ENCODE data around the gene CSMD2. TPM values are rescaled to one million over a fixed set of nuclear protein-coding genes. Genes with fewer than 3 reads are reported as not detected.

Gene CSMD2
- polyA plus RNA-seq, 5 donors, result 0.11 to 0.38 (median 0.22) TPM

DNA sequence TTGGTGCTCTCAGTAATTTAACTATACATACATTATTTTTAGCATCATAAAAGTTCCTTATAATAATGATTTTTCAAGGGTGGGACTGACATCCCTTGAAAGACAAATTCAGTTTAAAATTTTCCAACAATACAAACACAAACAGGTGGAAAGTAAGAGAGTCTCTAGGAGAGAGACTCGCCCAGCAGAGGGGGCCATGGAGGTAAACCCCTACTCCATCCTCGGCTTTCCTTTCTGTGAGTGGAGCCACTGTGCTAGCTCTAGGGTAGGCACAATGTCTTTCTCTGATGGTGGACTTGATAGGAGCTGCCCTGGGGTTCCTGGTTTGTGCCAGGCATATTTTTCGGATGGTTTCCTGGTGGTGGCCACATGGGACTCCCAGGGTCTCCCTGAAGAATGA lies 8.3 kb downstream of the CSMD2 start:
- no peak for DNase-seq

DNA sequence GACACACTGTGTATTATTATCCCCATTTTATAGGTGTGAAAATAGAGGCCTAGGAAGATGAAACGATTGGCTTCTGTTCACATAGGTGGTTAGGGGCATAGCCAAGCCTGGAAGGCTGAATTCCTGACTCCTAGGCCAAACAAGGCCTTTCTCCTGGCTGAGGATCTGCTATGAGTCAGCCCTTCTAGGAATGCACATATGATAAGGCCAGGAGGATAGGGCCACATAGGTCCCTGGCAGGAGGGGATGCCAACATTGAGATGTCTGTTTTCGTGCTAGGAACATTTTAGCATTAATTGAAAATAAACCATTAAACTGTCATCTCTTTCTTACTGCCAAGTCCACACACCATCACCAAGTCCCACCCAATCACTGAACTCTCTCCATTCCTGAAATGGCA lies 9.2 kb downstream of the CSMD2 start:
- DNase-seq, result no peak

DNA sequence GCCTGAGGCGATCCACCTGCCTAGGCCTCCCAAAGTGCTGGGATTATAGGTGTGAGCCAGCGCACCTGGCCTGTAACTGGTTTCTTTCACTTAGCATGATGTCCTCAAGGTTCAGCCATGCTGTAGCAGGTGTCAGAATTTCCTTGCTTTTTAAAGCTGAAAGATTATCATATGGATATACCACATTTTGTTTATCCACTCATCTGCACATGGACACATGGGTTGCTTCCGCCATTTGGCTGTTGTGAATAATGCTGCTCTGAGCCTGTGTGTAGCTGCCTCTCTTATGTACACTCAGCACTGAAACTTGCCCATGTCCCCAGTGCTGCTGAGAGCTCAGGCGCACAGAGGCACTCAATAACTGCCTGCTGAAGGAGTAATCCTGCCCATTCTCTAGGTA lies 11.8 kb downstream of the CSMD2 start:
- no peak for DNase-seq

DNA sequence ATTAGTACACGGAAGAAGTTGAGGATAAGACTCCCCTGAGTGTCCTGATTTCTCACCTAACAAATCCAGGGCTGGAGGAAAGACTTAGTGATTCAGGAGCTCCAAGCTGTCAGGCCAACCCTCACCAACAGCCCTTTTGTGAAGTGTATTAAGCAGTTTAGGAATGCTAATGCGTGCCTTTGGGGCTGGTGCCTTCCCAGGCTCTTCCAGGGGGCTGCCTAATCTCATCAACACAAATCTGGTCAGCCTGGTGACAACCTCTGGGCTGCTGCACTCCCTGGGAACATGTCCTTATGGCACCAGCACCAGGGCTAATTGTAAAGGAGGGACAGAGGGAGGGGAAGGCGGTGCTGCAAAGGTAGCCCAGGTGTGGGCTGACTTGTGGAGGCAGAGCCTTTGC lies 15.5 kb downstream of the CSMD2 start:
- no peak for DNase-seq

DNA sequence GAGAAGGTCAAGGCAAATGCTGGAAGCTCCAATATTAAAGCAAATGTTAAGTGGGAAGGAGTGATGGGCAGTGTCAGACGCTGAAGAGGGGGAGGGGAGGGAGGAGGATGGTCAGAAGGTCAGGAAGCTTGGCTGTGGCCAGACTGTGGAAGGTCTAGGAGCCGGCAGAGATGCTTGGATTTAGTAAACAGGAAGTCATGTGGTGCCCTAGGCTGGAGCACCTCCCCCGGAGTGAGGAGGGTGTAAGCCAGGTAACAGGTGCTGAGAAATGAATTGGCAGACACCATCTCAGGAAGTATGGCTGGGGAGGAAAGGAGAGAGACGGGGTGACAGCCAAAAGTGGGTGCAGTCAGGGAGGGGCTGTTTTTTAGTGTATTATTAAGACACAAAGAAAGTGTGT lies 17.7 kb downstream of the CSMD2 start:
- no peak for DNase-seq

DNA sequence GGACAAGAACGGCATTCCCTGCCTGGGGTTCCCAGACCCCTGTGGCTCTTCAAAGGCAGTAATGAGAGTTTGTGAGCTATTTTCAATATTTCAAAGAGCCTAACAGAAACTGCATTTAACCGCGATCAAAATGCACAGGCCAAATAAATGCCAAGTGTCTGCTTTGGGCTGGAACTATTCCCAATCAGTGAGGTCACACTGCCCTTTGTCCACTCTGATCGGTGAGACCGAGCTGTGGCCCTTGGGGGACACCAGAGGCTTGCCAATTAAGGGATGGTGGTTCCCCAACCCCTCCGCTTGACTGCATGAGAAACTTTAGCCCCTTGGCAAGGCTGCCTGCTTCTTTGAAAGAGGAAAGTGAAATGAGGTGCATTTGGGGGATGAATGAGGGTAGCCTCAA lies 20.3 kb downstream of the CSMD2 start:
- no peak for DNase-seq

DNA sequence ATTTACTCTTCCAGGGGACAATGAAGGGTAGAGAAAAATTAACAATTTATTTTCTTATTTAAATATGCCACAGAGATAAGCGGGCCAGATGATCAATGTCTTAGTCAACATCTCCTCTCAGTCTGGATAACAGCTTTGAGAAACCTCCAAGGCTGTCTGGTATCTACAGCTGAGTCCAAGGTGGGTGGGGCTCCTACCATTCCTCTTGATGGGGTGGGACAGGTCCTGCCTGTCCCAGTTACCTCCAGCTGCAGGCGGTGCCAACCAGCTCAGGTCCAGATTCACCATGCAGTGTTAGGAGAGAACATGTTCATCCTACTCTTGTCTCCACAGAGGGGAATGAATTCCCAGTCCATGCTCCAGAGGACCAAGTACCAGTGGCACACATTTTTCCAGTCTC lies 21.1 kb downstream of the CSMD2 start:
- DNase-seq, result no peak

DNA sequence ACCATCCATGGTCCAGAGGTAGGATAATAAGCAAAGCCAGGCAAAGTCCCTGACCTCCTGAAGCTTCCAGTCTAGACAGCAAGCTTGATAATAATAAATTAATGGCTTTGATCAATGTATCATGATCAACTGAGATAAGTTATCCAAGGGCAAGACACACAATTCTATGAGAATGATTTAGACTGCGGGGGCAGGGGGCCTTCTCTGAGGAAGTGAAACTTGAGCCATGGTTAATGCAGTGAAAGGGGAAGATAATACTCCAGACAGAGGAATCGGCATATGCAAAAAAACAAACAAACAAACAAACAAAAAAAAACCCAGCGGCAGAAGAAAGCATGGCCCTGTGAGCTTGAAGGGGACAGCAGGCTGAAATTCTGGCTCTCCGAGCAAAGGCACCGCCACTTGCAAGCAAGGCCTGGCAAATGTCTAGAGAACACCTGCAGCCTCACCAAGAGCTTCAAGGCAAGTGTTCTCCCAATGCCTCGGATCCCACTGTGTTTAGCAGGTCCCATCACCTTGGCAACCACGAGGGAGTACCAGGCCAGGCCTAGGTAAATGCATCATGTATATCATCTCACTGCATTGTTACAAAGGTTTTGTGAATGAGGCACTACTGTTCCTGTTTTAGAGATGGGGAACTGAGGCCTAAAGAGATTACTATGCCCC lies 24.9 kb downstream of the CSMD2 start:
- DNase-seq, result no peak

DNA sequence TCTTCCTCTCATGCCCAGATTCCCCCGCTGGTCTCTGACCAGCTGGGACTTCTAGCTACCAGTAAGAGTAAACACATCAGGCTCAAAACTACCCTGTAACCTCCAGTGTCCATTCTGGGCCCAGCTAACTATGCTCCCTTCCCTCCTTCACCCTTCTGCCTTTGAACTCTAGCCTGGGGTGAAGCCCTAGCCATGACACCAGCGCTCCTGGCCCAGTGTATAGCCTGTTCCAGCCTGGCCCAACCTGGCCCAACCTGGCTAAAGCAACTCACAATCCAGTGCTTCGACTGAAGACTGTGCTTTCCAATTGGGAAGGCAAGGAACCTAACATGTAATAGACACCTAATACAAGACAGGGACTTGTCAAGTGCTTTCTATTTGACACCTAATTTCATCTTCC lies 27.6 kb downstream of the CSMD2 start:
- DNase-seq, result no peak

DNA sequence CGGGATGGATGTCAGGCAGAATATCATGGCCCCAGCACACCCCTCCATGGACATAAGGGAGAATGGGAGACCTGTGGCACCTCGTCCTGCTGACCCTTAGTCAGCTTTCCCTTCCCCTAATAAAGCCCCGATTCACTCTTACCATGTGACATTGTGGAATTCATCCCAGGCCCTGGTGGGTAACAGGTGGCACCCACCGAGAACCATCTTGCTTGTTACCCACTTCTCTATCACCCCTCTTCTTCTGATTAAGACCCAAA lies 32.9 kb downstream of the CSMD2 start:
- no peak for DNase-seq

DNA sequence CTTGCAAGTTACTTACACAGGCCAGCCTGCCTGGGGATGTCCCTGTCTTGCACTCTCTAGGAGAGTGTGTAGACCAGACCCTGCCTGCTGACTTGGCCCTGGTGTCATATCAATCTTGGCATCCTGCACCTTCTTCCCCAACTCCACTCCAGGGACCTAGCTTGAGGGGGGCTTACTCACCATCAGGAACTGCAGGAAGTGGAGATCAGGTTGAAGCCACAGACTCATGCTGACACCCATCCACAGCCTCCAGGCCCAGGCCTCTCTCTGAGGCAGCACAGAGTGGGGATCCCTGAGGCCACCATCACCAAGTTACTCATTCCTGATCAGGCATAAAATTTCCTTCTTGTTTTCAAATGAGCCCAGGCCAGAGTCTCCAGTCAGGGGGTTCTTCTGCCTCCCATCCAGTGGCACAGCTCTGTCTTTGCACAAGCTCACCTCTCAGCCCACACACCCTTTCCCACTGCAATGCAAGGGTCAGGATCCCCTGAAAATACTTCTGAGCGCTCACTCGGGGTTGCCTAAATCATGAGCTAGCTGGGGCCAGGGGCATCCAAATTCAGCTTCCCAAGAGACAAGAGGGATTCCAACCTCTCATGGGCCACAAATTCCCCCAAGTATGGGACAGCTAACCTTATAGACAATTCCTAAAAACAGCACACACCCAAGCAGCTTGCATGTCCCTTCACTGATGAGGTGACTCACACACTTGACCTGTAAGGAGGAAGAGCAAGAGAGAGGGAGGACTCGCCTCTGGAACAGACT lies 33.5 kb downstream of the CSMD2 start:
- DNase-seq, result no peak

DNA sequence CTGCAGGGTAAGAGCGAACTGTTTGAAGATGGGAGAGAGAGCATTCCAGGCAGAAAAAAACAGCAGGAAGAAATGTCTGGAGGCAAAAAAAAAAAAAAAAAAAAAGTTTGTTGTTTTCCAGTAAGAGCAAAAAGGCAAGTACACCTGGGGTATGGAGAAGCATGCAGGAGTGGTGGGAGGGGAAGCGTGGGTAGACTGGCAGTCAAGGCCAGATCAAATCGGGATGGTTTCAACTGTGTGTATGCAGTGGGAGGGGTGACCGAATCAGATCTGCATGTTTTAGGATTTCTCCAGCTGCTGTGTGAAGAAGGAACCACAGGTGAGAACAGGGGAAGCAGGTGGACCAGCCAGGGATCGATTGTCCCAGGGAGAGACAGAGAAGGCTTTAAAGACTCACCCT lies 34.7 kb downstream of the CSMD2 start:
- no peak for DNase-seq

DNA sequence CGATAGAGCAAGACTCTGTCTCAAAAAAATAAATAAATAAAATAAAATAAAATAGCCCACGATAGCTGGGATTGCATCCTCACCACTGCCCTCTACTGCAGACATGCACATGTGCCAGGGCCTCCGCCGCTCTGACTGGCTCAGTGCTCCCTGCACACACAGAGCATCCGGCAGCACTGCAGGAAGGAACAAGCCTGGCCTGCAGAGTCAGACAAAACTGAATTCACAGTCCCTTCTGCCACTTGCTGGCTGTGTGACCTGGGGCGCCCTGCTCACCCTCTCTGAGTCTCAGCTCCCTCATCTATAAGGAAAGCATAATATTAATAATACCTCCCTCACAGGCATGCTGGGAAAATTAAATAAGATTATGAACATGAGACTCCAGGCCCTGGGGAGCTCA lies 35.4 kb downstream of the CSMD2 start:
- no peak for DNase-seq

DNA sequence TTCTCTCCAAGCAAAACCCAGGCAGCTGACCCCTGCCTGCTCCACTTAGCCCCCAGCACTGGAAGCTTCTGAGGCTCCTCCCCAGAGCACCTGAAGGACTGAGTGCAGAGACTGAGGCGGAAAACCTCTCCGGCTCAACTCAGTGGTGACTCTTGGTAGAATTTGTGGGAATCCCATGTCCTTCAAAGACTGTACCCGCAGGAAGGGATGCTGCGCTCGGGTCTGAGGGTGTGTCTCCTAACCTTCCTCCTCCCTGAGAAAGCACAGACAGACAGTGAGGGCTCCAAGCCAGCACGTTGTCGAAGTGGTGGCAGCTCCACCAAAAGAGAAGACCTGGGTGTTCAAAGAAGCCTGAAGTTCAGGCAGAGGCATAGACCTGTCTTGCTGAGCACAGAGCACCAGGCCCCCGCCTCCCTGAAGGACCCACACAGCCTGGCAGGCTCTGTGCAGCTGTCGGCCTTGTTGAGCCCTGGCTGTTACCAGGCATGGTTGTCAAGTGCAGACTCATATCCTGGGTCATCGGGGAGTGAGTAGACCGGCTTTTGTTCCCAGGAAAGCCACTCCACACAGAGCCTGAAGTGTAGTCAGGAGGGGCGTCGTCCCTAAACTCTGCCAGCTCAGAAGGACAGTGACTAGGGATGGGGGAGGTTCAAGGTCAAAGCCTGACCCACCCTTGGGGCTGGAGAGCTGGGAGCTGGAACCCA lies 36.7 kb downstream of the CSMD2 start:
- no peak for DNase-seq

DNA sequence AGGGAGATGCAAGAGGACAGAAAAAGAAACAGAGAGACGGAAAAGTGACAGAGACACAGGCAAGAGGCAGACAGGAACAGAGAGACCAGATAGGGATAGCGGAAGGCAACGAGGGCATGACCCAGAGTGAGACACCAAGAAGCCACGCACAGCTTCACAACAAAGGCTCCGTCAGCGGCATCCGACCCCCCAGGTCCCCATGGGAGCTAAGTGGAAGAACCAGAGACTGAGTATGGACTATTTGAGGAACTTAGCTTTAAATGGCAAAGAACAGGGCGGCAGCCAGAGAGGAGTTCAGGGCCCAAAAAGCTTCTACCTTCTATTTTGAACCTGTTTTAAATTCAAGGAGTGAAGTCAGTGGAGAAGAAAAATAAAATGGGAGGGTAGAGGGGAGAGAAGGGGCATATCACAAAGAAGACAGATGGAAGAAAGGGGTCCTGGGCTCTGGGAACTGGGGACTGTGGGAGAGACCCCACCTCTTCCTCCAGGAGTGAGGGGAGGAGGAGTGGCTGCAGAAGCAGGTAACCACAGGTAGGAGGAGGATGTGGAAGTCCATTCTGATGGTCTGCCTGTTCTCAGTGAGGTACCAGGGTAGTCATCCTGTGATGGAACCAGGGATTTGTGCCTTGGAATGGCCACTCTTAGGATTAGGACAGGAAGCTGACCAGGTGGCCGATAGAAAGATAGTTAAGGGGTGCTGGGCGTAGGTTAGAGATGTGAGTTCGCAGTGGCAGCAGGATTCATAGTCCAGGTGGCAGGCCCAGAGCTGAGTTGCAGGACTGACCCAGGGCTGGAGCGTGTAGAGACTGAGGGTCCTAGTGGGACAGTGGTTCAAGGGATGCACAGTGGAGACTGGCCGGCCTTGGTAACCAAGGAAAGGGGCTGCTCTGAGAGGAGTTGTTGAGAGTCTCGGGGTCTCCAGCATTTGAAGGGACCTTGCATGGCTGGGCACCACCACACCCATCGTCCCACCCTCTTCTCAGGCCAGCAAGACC lies 37.7 kb downstream of the CSMD2 start:
- DNase-seq, result no peak

DNA sequence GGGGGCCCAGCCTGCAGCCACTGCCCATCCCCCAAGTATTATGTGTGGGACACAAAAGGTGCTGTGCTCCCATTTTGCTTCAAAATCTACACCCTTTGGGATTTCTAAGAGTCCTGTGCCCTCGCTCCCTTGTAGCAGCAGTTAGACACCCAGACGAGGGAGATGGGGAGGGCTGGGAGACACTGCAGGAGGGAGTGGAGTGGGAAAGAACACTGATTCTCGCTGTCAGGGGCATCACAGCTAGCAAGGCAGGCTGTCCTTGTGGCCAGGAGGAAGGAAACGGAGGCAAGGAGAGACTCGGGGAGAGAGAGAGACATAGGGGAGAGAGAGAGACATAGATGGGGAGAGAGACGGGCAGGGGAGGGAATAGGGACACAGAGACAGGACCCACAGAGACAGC lies 38.5 kb downstream of the CSMD2 start:
- no peak for DNase-seq

DNA sequence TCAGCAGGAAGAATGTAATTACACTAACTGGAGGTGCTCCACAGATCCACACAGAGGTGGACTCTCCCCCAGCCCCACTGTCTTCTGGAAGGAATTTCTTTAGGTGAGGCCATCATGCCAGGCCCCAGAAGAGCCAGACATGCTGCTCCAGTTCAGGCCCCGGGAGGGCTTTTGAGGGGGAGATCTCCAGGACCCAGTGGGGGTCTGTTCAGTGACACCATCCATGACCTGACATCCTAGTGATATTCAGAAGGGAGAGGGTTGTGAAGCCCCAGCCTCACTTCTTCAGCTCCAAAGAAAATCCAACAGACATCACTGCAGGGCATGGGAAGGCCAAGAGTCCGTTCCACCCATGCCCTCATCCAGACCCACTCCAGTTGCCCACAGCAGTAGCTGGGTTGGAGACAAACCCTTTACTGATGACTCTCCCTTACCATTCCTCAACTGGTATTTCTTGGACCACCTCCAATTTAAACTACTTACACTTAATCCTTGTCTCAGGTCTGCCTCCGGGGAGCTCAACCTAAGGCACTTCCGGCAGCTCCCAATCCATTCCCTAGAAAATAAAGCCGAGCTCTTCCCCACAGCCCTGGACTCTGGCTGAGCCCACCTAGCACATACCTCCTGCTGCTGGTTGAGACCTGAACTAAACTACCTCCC lies 39.2 kb downstream of the CSMD2 start:
- DNase-seq, result no peak

DNA sequence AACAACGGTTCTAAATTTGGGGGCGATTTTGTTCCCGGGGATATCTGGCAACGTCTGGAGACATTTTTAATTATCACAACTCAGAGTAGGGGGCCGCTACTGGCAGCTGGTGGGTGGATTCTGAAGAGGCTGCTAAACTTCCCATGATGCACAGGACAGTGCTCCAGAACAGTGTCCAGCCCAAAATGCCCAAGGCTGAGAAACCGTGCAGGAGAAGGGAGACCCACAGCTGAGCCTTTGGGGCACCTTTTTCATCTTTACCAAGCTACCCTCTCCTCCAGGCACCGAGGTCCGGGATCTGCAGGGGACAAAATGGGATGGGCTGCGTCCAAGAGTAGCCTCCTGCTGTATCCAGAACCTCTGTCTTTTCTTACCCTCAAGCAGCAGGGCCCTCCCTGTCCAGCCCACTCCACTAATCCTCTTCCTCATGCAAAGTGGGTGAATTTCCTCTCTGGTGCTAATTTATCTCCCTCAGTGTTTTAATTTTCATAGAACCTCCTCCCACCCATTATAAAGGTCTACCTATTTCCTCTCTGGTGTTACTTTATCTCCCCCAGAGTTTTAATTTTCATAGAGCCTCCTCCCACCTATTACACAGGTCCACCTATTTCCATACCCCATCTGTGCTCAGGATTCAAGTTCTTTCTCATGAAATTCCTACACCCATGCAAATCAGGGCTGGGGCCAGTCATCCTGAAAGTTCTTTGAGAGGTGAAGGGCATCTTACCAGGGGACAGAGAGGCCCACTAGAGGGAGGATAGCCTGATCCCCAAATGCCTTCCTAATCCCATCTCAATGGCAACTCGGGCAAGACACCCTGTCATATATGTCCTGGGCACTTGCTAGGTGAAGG lies 42.7 kb downstream of the CSMD2 start:
- no peak for DNase-seq

DNA sequence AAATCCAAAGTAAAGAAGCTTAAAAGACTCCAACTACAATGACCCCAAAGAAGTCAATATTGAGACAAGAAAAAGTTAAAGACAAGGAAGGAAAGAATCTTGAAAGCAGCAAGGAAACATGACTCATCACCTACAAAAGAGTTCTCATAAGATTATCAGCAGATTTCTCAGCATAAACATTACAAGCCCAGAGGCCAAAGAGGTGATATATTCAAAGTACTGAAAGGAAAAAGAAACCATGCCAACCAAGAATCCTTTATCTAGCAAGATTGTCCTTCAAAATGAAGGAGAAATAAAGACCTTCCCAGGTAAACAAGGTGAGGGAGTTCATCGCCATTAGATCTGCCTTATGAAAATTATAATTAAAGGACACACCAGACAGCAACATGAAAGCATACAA lies 49.8 kb downstream of the CSMD2 start:
- no peak for DNase-seq

DNA sequence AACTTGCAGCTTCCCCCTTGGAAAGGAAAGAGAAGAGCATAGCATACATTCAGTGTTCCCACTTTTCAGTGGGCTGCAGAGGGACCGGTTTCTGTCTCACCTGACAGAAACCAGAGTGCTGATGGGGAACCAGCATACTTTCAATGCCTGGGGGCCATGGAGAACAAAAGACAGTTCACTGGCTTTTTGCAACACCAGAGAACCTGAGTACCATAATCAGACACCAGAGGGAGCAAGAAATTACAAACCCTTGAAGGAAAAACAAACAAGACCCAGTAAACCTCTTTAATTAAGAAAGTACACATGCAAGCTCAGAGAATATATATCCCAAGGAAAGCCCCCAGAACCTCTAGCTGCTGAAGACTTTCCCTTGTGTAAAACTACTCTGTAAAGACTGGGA lies 51.1 kb downstream of the CSMD2 start:
- peak in 1 of 2 donors; percentile 0 for DNase-seq

DNA sequence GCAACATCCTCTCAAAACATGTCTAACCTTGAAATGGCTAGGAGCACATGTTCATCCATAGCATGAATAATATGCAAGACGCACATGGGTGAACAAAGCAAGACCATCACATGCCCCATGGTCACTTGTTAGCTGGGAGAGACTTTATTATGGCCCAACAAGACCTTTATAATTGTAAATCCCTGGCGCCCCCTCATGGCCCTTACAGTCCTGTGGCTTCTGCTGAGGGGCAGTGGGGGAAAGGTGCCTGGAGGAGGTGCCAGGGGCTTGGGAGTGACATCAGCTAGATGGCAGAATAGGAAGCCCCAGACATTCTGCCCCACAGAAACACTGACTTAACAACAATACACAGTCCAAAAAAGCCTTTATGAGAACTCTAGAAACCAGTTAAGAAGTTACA lies 51.7 kb downstream of the CSMD2 start:
- no peak for DNase-seq

All from right lung (tissue), 5 donors.